ENCODE results near the gene CDKL1. TPM values are rescaled to one million over a fixed set of nuclear protein-coding genes. Genes with fewer than 3 reads are reported as not detected.

The CDKL1 gene
- total RNA-seq: 17.5 TPM

GRCh38 chr14:50396631-50397389, at the start of gene CDKL1:
Gene CDKL1 (minus strand): TSS chr14:50396881. CDS start chr14:50395868, 1,013 bp downstream.
- DNase-seq: peak; percentile 64

GRCh38 chr14:50434528-50434927, 37.8 kb upstream of the CDKL1 start:
- DNase-seq: no peak

- DNase-seq: no peak
Measured at GRCh38 chr14:50432131-50432530, 35.5 kb upstream of the CDKL1 start.

GRCh38 chr14:50425816-50426215, 29.1 kb upstream of the CDKL1 start:
- no peak for DNase-seq

- DNase-seq: no peak
Measured at GRCh38 chr14:50425105-50425504, 28.4 kb upstream of the CDKL1 start.

DNA sequence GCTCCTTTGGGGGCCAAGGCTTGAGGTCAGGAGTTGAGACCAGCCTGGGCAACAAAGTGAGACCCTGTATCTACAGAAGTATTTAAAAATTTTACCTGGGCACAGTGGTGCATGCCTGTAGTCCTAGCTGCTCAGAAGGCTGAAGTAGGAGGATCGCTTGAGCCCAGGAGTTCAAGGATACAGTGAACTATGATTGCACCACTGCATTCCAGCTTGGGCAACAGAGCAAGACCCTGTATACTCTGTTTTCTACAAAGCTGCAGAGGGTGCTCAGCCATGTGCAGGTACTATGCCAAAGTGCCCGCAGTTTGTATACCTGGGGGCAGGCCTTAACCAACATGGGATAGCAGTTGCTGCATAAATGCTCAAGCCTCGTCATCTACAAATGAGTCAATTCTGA, 26.8 kb upstream of the CDKL1 start:
- DNase-seq: no peak

DNA sequence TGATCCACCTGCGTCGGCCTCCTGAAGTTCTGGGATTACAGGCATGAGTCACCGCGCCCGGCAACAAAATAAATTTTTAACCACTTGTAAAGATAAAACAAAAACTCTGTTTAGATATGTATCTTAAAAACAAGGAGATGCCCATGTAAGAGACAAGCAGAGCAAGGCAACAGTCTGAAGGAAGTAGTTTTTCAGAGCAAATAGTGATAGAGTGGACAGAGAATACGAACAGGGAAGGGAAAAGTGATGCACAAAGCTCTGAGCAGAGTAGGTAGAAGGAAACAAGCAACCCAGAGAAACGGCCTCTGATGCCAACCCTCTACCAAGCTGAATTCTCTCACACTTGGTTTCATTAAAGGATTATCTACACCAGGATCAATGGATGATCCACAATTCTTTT, 24.8 kb upstream of the CDKL1 start:
- no peak for DNase-seq

DNA sequence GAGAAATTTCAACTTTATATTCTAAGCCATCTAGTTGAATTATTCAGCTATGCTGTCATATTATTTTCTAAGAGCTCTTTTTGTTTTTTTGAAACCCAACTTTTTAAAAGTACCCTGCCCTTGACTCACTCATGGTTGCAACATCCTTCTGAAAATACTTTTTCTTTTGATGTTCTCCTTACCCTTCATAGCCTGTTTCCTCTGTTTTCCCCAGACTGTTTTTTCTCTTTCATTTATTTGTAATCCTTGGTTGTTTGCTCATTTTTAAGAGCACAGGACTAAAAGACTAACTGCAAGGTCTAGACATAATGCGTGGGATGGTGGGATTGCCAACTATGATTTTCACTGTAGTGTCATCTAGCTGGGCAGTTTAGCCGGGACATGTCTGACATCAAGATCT, 21.2 kb upstream of the CDKL1 start:
- no peak for DNase-seq

- DNase-seq: no peak
Measured at GRCh38 chr14:50410921-50411320, 14.2 kb upstream of the CDKL1 start.

DNA sequence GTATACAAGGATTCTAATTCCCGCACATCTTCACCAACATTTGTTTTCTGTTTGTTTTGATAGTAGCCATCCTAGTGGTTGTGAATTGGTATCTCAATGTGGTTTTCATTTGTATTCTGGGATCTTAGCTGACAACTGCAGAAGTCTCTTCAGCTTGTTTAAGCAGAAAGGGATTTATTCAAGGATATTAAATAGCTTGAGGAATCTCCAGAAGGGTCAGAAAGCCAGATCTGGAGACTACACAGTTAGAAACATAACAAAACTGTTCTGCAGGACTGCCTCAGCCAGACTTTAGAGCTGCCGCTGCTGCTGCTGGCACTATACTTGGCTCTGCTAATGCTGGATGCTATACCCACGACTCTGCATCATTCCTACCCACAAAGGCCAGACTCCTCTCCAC, 13.4 kb upstream of the CDKL1 start:
- no peak for DNase-seq

- no peak for DNase-seq
Measured at GRCh38 chr14:50407111-50407812, 10.6 kb upstream of the CDKL1 start.

DNA sequence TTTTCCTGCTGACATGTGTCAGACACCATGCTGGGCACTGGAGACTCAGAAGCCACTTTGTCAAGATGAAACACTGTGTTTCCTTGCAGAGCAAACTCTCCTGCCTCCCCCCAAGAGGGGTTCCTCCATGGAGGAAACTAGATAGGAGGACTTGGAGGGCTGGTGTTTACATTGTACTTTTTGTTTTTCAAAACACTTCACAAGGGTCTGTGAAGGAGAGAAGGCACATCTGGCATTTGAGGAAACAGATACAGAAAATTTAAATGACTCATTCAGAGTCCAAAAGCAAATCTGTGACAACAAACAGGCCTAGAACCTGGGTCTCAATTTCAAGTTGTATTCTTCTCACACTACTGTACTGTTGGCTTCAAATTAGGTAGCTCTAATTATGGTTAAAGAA, 6.7 kb upstream of the CDKL1 start:
- DNase-seq: no peak

DNA sequence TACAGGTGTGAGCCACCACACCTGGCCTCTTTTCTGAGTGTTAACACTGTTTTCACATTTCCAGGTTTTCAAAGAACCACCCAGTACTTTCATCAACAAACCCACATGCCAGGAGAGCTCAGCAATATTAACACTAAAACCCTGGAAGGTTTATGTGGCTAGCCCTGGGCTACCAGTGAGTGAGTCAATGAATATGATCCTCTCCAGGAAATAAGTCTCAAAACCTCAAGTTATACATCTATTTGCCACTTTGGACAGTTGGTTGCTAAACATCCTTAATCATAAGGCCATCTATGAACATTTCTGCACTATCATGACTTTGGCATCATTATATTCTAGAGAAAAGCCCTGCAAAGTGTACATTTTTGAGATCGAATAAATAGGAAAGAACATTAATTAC, 6.3 kb upstream of the CDKL1 start:
- no peak for DNase-seq

- DNase-seq: no peak
Measured at GRCh38 chr14:50400461-50400860, 3.8 kb upstream of the CDKL1 start.

DNA sequence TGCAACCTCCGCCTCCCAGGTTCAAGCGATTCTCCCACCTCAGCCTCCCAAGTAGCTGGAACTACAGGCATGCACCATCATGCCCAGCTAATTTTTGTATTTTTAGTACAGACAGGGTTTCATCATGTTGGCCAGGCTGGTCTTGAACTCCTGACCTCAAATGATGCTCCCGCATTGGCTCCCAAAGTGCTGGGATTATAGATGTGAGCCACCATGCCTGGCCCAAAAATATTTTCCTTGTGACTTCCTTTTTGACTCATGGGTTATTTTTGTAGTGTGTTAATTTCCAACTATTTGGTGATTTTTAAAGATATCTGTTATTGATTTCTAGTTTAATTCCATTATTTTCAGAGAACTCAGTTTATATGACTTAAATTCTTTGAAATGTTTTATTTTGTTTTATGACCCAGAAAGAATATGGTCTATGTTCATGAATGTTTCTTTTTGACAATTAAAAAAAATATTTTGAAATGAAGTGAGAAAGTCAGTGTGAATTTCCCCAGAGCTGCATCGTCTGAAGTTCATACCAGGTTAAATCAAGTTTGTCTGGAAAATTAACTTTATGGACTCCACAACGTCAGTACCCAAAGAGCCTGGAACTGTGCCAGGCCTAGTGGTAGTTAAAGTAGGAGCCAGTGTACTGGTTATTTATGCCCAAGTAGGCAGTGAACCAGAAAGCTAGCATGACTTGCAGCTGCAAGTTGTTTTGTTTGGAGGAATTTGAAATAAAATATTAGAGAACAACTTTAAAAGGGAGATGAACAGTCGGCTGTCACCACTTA, 2.8 kb upstream of the CDKL1 start:
- DNase-seq: no peak

GRCh38 chr14:50398189-50398580, 1.5 kb upstream of the CDKL1 start:
- no peak for DNase-seq

- peak; percentile 52 for DNase-seq
Measured at GRCh38 chr14:50397390-50398188, 908 bp upstream of the CDKL1 start.

DNA sequence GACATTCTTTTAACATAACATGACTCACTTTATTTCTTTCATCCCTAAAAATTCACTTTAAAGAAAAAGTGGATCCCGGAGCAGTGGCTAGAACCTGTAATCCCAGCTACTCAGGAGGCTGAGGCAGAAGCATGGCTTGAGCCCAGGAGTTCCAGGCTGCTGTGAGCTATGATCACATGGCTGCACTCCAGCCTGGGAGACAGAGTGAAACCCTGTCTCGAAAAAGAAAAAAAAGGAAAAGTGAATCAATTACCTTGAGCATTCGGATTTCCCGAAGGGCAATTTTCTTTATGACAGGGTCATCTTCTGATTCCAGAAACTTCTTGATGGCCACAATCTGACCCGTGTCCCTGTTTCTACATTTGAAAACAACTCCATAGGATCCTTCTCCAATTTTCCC, 1.2 kb downstream of the CDKL1 start:
- no peak for DNase-seq

GRCh38 chr14:50394713-50395112, 2.0 kb downstream of the CDKL1 start:
- no peak for DNase-seq

DNA sequence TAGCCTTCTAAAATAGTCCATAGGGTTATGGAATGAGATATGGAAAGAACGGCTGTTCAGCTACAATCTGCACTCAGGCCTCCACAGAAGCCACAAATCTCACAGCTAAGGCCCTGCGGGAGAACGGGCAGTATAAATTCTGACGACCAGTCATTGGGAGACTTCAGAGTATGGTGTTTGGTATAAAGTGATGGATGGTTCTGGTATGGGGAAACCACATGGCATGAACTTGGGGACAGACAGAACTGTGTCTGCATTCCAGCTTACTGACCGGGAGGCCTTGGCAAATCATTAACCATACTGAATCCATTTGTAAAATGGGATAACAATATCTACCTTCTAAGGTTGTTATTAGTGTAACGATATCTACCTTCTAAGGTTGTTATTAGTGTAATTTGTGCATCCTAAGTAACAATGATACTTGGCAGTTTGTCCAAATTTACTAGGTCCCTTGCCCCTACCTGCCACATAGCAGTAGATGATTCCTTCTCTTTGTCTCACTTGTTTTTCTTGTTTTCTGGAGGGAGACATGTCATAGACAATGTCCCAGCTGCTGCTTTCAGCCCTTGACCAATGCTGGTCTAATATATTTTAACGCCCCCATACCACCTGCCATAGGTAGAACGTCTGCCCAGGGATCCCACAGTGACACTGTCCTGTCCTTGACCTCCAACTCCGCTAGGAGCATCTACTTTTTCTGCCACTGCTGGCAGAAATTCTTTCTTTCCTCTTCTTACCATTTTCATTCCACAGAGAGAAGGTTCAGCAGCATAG, 6.8 kb downstream of the CDKL1 start:
- DNase-seq: no peak

GRCh38 chr14:50388256-50388931, 8.3 kb downstream of the CDKL1 start:
- no peak for DNase-seq

Data from occipital lobe (tissue), 2 donors.